Effector memory CD8-positive, alpha-beta T cell (primary cell): Measurements from ENCODE around the gene DPM1.
A peak's percentile ranks its signal among the peaks of the same experiment; 100 is the strongest.

Experiments
- ATAC-seq: fragments of 150-1000 bp; cut with Tn5 transposase; replicated peaks from 2 replicates; pipeline ENCODE4 v1.10.0; 2021; ENCODE audit warnings: mild to moderate bottlenecking, moderate library complexity
- DNase-seq, 3 experiments: peaks; one replicate each; pipeline ENCODE4 v3.0.0; 2021
- H3K27ac Mint-ChIP-seq, 2 donors: one replicate each; pipeline ENCODE4 v1.8.0; 2022; ENCODE audit warnings: mild to moderate bottlenecking in 2 of 2, mixed read lengths in 2 of 2, moderate library complexity in 2 of 2
- H3K27me3 Mint-ChIP-seq, 2 donors: one replicate each; pipeline ENCODE4 v1.8.0; 2022; ENCODE audit warnings: mixed read lengths in 2 of 2
- H3K36me3 Mint-ChIP-seq: one replicate; pipeline ENCODE4 v1.8.0; 2022; ENCODE audit warnings: mild to moderate bottlenecking, moderate library complexity, mixed read lengths; ENCODE audit not compliant: insufficient read depth
- H3K4me1 Mint-ChIP-seq, 2 donors: one replicate each; pipeline ENCODE4 v1.8.0; 2022; ENCODE audit warnings: low read depth in 2 of 2, mixed read lengths in 2 of 2
- H3K4me3 Mint-ChIP-seq, 2 donors: one replicate each; pipeline ENCODE4 v1.8.0; 2022; ENCODE audit warnings: mild to moderate bottlenecking in 2 of 2, mixed read lengths in 2 of 2, moderate library complexity in 2 of 2
- H3K9me3 Mint-ChIP-seq, 2 donors: one replicate each; pipeline ENCODE4 v1.8.0; 2022; ENCODE audit warnings: mixed read lengths in 2 of 2

DPM1 gene

GRCh38 chr20:50892394-50892793 lies 65.9 kb downstream of the DPM1 start:
- H3K4me1 Mint-ChIP-seq, result peaks cover 13 to 14% of the 10 kb centered on the region in 2 donors
- H3K4me3 Mint-ChIP-seq, result no peak overlapping the region
- no peaks in the 10 kb centered on the region for H3K9me3 Mint-ChIP-seq
- ATAC-seq, result no peak
- H3K27me3 Mint-ChIP-seq, result no peaks in the 10 kb centered on the region
- DNase-seq, result no peak
- peak overlapping the region in 1 of 2 donors; percentile 12 for H3K27ac Mint-ChIP-seq
- peaks cover 72% of the 10 kb centered on the region for H3K36me3 Mint-ChIP-seq

- Mint-ChIP-seq H3K4me1 (peaks cover 12 to 17% of the 10 kb centered on the region in 2 donors), H3K36me3 (peaks cover 63% of the 10 kb centered on the region), H3K9me3 (no peaks in the 10 kb centered on the region), H3K27ac (peak overlapping the region; percentile 16 to 55), H3K27me3 (no peaks in the 10 kb centered on the region), H3K4me3 (no peak overlapping the region)
- no peak for DNase-seq
- no peak for ATAC-seq
These were observed 67.2 kb downstream of the DPM1 start for GRCh38 chr20:50891138-50891537.

GRCh38 chr20:50887576-50887975 lies 70.8 kb downstream of the DPM1 start:
- peaks cover 43% of the 10 kb centered on the region for H3K36me3 Mint-ChIP-seq
- DNase-seq, result no peak
- no peak for ATAC-seq
- no peak overlapping the region for H3K27ac Mint-ChIP-seq
- H3K4me3 Mint-ChIP-seq, result no peak overlapping the region
- H3K4me1 Mint-ChIP-seq, result peaks cover 6 to 9% of the 10 kb centered on the region in 2 donors
- H3K9me3 Mint-ChIP-seq, result no peaks in the 10 kb centered on the region
- no peaks in the 10 kb centered on the region for H3K27me3 Mint-ChIP-seq

- H3K36me3 Mint-ChIP-seq, result peaks cover 31% of the 10 kb centered on the region
- H3K4me3 Mint-ChIP-seq, result no peak overlapping the region
- ATAC-seq (no peak), DNase-seq (no peak)
- no peaks in the 10 kb centered on the region for H3K9me3 Mint-ChIP-seq
- no peaks in the 10 kb centered on the region for H3K27me3 Mint-ChIP-seq
- H3K27ac Mint-ChIP-seq, result no peak overlapping the region
- H3K4me1 Mint-ChIP-seq, result peaks cover 3 to 4% of the 10 kb centered on the region in 2 donors
These were observed 72.0 kb downstream of the DPM1 start for GRCh38 chr20:50886184-50886790.

- H3K27ac Mint-ChIP-seq, result peak overlapping the region; percentile 28 to 46
These were observed 72.6 kb downstream of the DPM1 start for GRCh38 chr20:50885781-50886180.

GRCh38 chr20:50885068-50885467 lies 73.3 kb downstream of the DPM1 start:
- DNase-seq, result no peak
- Mint-ChIP-seq H3K4me1 (peaks cover 3 to 4% of the 10 kb centered on the region in 2 donors), H3K4me3 (no peak overlapping the region), H3K36me3 (peaks cover 22% of the 10 kb centered on the region), H3K9me3 (no peaks in the 10 kb centered on the region), H3K27me3 (no peaks in the 10 kb centered on the region), H3K27ac (peak overlapping the region in 1 of 2 donors; percentile 28)
- no peak for ATAC-seq

More at GRCh38 chr20:50885781-50886180, 72.6 kb downstream of the DPM1 start:
- DNase-seq, result no peak
- H3K4me3 Mint-ChIP-seq, result no peak overlapping the region
- no peaks in the 10 kb centered on the region for H3K9me3 Mint-ChIP-seq
- H3K27me3 Mint-ChIP-seq, result no peaks in the 10 kb centered on the region
- peaks cover 3 to 4% of the 10 kb centered on the region in 2 donors for H3K4me1 Mint-ChIP-seq
- no peak for ATAC-seq
- peaks cover 26% of the 10 kb centered on the region for H3K36me3 Mint-ChIP-seq
